ENCODE results near the gene EEF1A2. TPM values are rescaled to one million over a fixed set of nuclear protein-coding genes. Genes with fewer than 3 reads are reported as not detected.
A peak's percentile ranks its signal among the peaks of the same experiment; 100 is the strongest.

EEF1A2 gene
- total and polyA plus RNA-seq, 2 experiments from 2014 or later: 1.3 to 37.1 TPM

- Histone ChIP-seq H2AFZ (no peak overlapping the region), H3K27ac (ENCODE audit: low read depth) (no peak overlapping the region), H4K20me1 (replicated peaks; ENCODE audit: insufficient read depth) (peaks cover 10% of the 10 kb centered on the region), H3K4me1 (ENCODE audit: insufficient read depth) (peaks cover 4% of the 10 kb centered on the region; the same call in 1 of the 2 replicates), H3F3A (replicated peaks; ENCODE audit: low read depth) (no peaks in the 10 kb centered on the region), H3K27me3 (ENCODE audit: insufficient read depth) (no peaks in the 10 kb centered on the region), H3K4me2 (no peak overlapping the region), H3K36me3 (ENCODE audit: insufficient read depth) (no peaks in the 10 kb centered on the region), H3K79me2 (replicated peaks; ENCODE audit: insufficient read depth) (peaks cover 87% of the 10 kb centered on the region), H3K4me3 (no peak overlapping the region), H3K9me2 (ENCODE audit: insufficient read depth) (no peaks in the 10 kb centered on the region)
- DNase-seq (ENCODE audit: low spot score): no peak
- Mint-ChIP-seq H3K27ac (peak overlapping the region; percentile 10; the same call in 1 of the 2 replicates), H3K27me3 (ENCODE audit: insufficient read depth, low read depth, poor library complexity) (peaks cover 18% of the 10 kb centered on the region), H3K9me3 (no peaks in the 10 kb centered on the region; the same call in 2 of the 3 replicates), H3K4me3 (no peak overlapping the region), H3K36me3 (ENCODE audit: low read depth) (no peaks in the 10 kb centered on the region; the same call in 2 of the 3 replicates), H3K4me1 (peaks cover 37% of the 10 kb centered on the region)
- no peak for ATAC-seq
- no peak for TF ChIP-seq EZH2phosphoT487 (IDR thresholded peaks at IDR 0.05; ENCODE audit: unreplicated experiment)
- TF ChIP-seq ETS1 (IDR thresholded peaks at IDR 0.05): no peak
- TF ChIP-seq ZNF462 (CRISPR knock-in tag; IDR thresholded peaks at IDR 0.05): no peak
Measured at GRCh38 chr20:63463400-63464288, 35.2 kb downstream of the EEF1A2 start.

All from GM23338 (cell line).